ENCODE data around the gene PACS1. TPM values are rescaled to one million over a fixed set of nuclear protein-coding genes. Genes with fewer than 3 reads are reported as not detected.

The PACS1 gene
- total RNA-seq, 4 donors from 2014 or later = 37.1 to 97.8 (median 54.3) TPM

GRCh38 chr11:66104057-66104638 is 34.1 kb downstream of the PACS1 start:
- 90% methylated on average over 4 of the region's 4 CpGs for WGBS
- H3K27me3 ChIP-seq = no peaks in the 10 kb centered on the region
- no peak overlapping the region for H3K4me3 ChIP-seq
- TF ChIP-seq POLR2A (IDR thresholded peaks at IDR 0.05; ENCODE audit: low read depth) = no peak
- no peak for TF ChIP-seq POLR2AphosphoS5 (IDR thresholded peaks at IDR 0.05)
- no peak for TF ChIP-seq CTCF (IDR thresholded peaks at IDR 0.05)
- TF ChIP-seq EP300 (IDR thresholded peaks at IDR 0.05) = no peak
- intact Hi-C loops (cut with DNase I) = no loop called here
- peaks cover 0 to 7% (median 3%) of the 10 kb centered on the region in 4 donors for H3K36me3 ChIP-seq
- no peak for DNase-seq (ENCODE audit: extremely low spot score)
- no peaks in the 10 kb centered on the region for H3K9me3 ChIP-seq
- H3K27ac ChIP-seq (replicated peaks in 1 of 4) = no peak overlapping the region
- H3K4me1 ChIP-seq = peaks cover 9 to 23% (median 14%) of the 10 kb centered on the region in 4 donors

- no peak for TF ChIP-seq POLR2A (IDR thresholded peaks at IDR 0.05; ENCODE audit: low read depth)
- TF ChIP-seq EP300 (IDR thresholded peaks at IDR 0.05) = no peak
- no peak for TF ChIP-seq POLR2AphosphoS5 (IDR thresholded peaks at IDR 0.05)
- TF ChIP-seq CTCF (IDR thresholded peaks at IDR 0.05) = no peak
- whole genome bisulfite sequencing = 96% methylated on average over 4 of the region's 4 CpGs
- H3K27me3 ChIP-seq = no peaks in the 10 kb centered on the region
- H3K36me3 ChIP-seq = peaks cover 0 to 7% (median 3%) of the 10 kb centered on the region in 4 donors
- H3K4me3 ChIP-seq = no peak overlapping the region
- H3K4me1 ChIP-seq = peaks cover 3 to 20% (median 6%) of the 10 kb centered on the region in 4 donors
- no peaks in the 10 kb centered on the region for H3K9me3 ChIP-seq
- intact Hi-C loops (cut with DNase I) = no loop called here
- DNase-seq (ENCODE audit: extremely low spot score) = no peak
- H3K27ac ChIP-seq (replicated peaks in 1 of 4) = no peak overlapping the region
These were observed 36.9 kb downstream of the PACS1 start for GRCh38 chr11:66106786-66107599.

GRCh38 chr11:66107600-66108510 is 37.8 kb downstream of the PACS1 start:
- intact Hi-C loops (cut with DNase I) = no loop called here
- 86% methylated on average over 3 of the region's 3 CpGs for WGBS
- peaks cover 0 to 7% (median 3%) of the 10 kb centered on the region in 4 donors for H3K36me3 ChIP-seq
- TF ChIP-seq EP300 (IDR thresholded peaks at IDR 0.05) (no peak), POLR2A (IDR thresholded peaks at IDR 0.05; ENCODE audit: low read depth) (no peak), CTCF (IDR thresholded peaks at IDR 0.05) (no peak), POLR2AphosphoS5 (IDR thresholded peaks at IDR 0.05) (no peak)
- no peaks in the 10 kb centered on the region for H3K27me3 ChIP-seq
- peaks cover 12 to 29% (median 14%) of the 10 kb centered on the region in 4 donors for H3K4me1 ChIP-seq
- no peaks in the 10 kb centered on the region for H3K9me3 ChIP-seq
- H3K27ac ChIP-seq (replicated peaks in 1 of 4) = no peak overlapping the region
- no peak overlapping the region for H3K4me3 ChIP-seq
- no peak for DNase-seq (ENCODE audit: extremely low spot score)

- Histone ChIP-seq H3K4me1 (peaks cover 21 to 35% (median 28%) of the 10 kb centered on the region in 4 donors), H3K36me3 (peaks cover 0 to 7% (median 3%) of the 10 kb centered on the region in 4 donors), H3K4me3 (no peak overlapping the region), H3K27ac (replicated peaks in 1 of 4) (no peak overlapping the region), H3K27me3 (no peaks in the 10 kb centered on the region), H3K9me3 (no peaks in the 10 kb centered on the region)
- intact Hi-C loops (cut with DNase I) = no loop called here
- 95% methylated on average over 2 of the region's 2 CpGs for WGBS
- DNase-seq (ENCODE audit: extremely low spot score) = no peak
- no peak for TF ChIP-seq POLR2AphosphoS5 (IDR thresholded peaks at IDR 0.05)
- TF ChIP-seq CTCF (IDR thresholded peaks at IDR 0.05) = no peak
- TF ChIP-seq EP300 (IDR thresholded peaks at IDR 0.05) = no peak
- no peak for TF ChIP-seq POLR2A (IDR thresholded peaks at IDR 0.05; ENCODE audit: low read depth)
These were observed 39.2 kb downstream of the PACS1 start for GRCh38 chr11:66109294-66109693.
